Activated CD8-positive, alpha-beta memory T cell treated with anti-CD3 and anti-CD28 coated beads, Interleukin-2, amount 50 U/mL, for 24 hours (primary cell): Measurements from ENCODE around the gene ACSS2.

Source experiments
- DNase-seq: peaks from one replicate; pipeline ENCODE4 v3.0.0-alpha.2; 2020; ENCODE audit errors: extremely low read depth

Gene ACSS2

DNA sequence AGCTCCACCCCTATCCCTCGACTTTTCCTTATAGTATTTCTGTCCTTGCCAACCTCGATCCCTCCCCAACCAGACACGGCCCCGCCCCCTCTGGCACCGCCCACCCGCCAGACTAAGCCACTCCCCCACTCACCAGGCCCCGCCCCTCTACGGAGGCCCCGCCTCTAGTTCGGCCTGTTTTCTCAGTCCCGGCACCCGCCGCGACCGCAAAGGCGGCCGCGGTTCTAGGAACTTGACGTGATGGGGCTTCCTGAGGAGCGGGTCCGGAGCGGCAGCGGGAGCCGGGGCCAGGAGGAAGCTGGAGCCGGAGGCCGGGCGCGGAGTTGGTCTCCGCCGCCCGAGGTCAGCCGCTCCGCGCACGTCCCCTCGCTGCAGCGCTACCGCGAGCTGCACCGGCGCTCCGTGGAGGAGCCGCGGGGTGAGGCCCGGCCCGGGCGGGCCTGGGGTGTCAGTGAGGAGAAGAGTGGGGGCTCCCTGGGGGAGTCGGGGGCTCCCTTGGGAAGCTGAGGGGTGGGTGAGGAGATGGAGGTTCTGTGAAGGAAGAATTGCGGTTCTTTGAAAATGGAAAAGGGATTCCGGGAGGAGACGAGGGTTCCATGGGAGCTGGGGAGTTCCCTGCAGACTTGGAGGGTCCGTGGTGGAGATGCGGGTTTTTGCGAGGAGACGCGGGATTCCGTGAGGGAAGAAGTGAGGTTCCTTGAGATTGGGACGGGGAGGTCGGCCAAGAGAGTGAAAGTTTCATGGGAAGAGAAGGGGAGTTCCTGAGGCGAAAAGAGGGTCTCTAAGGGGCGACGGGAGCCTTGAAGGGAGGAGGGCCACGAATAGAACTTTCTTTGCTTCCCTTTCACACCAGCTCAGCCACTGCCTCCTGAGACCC is at the start of gene ACSS2:
Gene ACSS2 (plus strand): TSS at position 207 of the 877 bp plus-strand sequence. CDS start 34 bp downstream, at position 241.
- peak; percentile 79 for DNase-seq

DNA sequence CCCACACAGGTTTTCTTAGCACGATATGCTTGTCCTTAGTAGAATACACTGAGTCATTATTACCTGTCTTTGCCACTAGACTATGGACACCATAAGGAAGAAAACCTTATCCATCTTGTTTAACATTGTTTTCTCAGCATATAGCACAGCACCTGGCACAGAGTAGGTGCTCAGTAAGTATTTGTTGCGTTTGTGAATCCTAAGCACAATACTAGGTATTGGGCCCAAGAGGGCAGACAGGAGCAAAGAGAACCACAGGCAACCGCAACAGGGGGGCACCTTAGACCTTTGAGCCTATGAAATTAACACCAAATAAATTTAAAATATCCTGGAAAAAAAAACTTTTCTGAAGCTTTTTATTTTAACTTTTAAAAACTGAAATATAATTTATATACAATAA is 47.2 kb upstream of the ACSS2 start:
- DNase-seq: no peak

DNA sequence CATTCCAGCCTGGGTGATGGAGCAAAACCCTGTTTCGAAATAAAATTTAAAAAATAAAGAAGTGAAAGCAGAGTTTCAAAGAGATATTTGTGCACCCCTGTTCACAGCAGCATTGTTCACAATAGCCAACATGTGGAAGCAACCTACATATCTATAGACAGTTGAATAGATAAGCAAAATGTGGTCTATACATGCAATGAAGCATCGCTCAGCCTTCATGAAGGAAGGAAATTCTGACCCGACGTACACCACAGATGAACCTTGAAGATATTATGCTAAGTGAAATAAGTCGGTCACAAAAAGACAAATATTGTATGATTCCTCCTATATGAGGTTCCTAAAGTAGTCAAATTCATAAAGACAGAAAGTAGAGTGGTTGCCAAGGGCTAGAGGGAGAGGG is 44.5 kb upstream of the ACSS2 start:
- DNase-seq: no peak

GRCh38 chr20:34834459-34834893 is 41.9 kb upstream of the ACSS2 start:
- DNase-seq: no peak

GRCh38 chr20:34842143-34842542 is 34.3 kb upstream of the ACSS2 start:
- no peak for DNase-seq

- no peak for DNase-seq
Measured at GRCh38 chr20:34843421-34843820, 33.0 kb upstream of the ACSS2 start.

DNA sequence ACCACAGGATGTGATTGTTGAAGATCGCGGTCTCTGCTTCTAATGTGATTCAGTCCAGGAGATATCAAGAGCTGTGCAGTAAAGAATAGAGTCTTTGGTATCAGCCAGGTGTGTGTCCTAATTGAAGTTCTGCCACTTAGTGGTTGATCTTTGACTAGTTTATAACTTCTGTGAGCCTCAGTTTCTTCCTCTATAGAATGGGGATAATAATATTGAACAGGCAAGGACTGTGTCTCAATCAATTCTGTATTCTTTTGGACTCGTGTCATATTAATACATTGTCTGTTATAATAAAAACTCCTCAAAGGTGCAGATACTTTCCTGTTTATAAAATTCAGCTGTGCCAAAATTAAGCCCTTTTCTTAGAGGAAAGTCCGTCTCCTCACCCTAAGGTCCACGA is 27.8 kb upstream of the ACSS2 start:
- no peak for DNase-seq

- DNase-seq: no peak
Measured at GRCh38 chr20:34849778-34850177, 26.6 kb upstream of the ACSS2 start.

DNA sequence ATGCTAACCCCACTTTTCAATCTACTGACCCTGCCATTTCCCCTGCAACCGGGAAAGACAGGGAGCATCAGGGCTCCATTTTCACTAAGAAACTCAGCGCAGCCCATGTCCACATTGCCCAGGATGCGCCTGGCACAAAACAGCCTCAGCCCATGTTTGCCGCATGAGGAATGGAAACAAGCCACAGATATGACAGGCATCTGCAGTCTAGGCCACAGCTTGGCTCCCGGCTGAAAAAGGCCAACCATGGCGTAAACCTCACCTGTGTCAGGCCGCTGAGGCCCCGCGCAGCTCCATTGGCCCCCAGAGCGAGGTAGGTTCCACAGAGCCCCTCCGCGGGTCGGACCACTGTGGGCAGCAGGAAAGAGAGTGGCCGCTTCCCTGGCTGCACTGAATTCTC is 25.4 kb upstream of the ACSS2 start:
- DNase-seq: no peak

DNA sequence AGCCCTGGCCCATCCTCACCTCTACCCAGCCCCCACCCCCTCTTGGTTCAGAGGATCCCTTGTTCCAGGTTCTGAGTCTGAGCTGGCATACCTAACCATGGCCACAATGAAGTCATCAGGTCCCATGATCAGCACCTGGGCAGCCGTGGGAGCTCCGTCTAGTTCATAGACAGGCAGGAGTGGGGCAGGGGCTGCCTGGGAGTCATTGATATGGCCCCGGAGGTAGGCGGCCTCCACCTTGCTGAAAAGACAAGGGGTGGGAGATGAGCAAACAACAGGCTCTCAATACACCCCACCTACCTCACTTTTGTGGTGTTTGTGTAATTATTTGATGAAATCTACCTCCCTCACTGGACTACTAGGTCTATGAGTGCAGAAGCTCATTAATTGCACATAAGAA is 24.1 kb upstream of the ACSS2 start:
- DNase-seq: no peak

DNA sequence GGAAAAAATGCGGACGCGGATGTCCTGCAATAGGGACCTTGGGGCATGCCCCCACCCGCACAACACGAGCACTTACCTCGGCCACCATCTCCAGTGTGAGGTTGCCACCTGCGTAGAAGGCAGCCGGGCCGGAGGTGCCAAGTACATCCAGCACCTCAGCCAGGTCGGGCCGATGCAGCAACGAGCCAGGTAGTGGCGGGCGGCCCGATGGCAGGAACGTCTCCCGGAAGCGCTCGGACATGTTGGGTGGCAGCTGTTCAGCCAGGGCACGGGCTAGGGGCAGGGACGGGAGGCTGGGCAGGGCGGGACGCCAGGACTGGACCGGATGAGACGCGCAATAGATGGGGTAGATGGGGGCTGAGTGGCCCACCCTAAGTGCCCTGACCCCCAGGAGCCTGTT is 17.0 kb upstream of the ACSS2 start:
- no peak for DNase-seq

DNA sequence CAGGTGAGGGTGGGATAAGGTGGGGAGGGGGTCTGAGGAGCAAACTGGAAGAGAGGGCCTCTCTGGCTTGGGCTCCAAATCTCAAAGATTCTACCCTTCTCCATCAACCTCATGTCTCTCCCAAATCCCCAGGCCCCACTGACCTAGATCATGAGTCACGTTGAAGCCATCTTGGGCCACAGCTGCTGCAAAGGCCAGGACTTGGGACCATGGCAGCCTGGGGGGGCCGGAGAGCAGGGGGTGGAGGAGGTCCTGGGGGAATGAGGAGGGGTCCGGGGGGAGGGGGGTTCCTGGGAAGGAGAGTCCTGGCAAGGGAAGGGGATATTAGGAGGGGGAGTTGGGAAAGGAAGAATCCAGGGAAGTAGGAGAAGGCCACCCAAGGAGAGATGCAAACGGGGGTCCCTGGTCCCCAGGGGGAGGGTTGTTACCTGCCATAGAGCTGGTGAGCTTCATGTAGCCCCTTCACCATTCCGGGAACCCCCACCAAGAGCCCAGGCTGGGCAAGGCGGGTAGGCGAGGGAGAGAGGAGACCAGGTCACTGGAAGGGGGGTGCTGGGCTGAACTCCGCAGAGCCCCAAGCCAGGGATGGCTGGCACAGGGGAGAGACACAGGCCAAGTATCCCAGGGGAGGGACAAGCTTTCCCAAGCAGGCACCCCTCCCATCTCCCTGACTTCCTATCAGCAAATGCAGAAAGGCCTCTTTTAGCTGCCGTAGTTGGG is 16.4 kb upstream of the ACSS2 start:
- DNase-seq: no peak

DNA sequence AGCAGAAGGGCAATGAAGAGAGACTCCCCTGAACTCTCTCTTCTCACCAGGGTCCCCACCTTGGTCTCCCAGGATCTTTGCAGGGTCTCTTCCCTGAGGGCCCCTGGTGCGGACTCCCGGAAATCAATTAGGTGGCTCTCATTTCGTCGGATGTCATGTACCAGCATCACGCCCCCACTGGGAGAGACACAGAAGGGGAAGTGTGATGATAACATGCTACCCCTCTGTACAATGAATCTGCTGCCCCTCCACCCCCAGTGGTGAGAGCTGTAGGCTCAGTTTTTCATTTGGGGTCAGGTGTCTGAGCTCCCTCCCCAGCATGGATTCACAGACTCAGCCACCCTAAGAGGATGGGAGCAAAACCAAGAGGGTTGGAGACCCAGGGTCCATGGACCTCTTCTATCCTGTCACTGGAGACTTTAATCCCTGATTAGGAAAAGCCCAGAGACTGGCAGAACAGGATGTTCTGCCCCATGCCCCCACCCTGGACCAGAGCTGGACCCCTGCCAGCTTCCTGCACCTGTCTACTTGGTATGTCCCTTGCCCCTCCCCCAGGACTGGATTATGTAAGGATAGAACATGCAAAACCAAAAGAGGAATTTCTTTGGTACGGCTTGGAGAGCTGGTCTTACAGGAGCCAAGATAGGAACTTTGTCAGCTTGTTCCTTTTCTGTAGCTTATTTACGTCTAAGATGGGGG is 14.9 kb upstream of the ACSS2 start:
- DNase-seq: no peak

DNA sequence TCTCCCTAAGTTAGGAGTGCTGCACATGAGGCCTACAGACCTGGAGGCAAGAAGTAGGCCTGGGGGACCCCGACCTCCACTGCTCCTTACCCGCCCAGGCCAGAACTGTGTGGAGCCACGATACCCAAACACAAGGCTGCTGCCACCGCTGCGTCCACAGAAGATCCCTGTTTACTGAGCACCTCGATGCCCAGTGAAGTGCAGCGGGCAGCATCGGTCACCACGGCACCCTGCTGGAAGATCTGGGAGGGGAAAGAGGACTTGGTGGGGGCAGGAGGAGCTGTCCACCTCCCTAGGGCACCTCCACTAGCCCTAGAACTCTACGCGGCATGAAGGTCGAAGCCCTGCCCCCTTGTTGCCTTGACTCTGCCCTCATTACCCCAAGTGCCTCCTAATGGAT is 13.7 kb upstream of the ACSS2 start:
- no peak for DNase-seq

DNA sequence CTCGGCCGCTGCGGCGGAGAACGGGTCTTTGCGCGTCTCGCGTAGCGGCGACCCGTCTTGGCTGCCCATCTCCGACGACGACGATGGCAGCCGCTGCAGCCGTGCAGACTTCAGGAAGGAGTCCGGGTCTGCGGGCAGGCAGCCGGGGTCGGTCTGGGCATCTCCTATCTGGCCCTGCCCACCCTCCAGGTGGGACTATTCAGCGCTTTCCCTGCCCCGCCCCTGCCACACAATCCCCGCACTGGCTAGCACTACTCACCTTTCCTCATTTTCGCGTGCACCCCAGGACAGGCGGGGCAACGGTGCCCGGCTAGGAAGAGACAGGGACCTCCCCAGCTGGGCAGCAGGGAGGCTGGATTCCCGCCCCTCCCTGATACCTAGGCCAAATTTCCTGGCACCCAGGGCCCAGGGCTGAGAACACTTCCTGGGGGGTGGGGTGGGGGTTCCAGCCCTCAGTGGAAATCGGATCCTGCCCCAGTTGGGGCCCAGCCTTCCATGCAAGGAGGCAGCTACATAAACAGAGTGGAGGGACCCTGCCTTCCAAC is 12.9 kb upstream of the ACSS2 start:
- DNase-seq: no peak

GRCh38 chr20:34864216-34864615 is 12.2 kb upstream of the ACSS2 start:
- no peak for DNase-seq

- DNase-seq: no peak
Measured at GRCh38 chr20:34871320-34871926, 5.0 kb upstream of the ACSS2 start.

DNA sequence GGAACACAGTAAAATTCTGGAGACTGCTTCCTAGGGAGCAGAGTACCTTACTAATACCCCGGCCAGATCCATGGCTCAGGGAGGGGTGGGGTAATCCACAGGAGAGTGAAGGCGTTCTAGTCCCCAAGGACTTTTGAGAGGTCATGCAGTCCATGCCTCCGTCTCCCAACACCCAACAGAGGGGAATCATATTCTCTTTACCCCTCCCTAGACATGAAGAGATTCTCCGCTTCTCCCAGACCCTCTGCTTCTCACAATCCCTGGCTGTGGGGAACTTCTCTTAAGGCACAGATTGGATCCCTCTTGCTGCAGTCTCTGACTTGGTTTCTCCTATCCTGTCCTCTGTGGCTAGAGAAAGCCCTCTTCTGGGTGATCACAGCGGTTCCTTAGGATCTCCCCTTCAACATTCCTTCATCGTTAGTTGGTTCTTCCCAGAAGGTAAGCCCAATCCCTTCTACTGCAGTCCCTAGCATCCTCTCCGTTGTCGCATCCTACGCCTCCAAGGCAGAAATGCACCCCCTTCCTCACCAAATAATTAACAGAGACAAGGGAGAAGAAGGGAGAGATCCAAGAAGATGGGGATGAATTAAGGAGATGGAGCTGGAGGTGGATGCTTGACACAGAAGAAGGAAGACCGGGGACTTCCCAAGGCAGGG is 4.3 kb upstream of the ACSS2 start:
- DNase-seq: no peak

DNA sequence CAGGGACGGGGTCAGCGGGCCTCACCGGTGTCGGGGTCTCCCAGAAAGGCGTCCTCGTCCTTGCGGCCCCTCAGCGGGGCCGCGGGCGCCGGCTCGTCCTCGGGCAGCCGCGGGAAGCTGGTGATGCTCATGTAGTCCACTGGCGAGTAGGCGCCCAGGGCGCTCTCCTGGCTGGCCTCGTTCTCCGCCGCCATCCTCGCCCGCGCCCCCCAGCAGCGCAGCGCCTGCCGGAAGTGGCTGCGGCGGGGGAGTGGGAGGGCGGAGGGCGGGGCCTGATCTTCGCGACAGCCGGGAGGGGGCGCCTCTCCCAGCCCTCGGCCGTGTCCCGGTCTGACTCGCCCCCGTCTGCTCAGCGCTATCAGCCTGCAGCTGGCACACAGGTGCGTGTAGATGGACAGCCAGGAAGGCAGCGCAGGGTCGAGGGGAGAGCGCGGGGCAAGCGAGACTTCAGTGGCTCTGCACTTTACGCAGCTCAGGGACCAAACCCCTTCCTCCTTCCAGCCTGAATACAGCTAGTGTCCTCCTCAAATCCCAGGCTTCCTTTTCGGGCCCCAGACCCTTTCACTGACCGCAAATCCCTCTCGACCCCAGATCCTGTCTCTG is 3.7 kb upstream of the ACSS2 start, which contains the start of gene GGT7:
Gene GGT7 (minus strand): TSS at position 235 of the 603 bp plus-strand sequence. CDS start 41 bp downstream, at position 194.
- peak; percentile 58 for DNase-seq

GRCh38 chr20:34873583-34874093 is 2.8 kb upstream of the ACSS2 start:
- DNase-seq: no peak
